GM18867 (cell line): Measurements from ENCODE around the gene ZSWIM6.

ENCODE experiments used
- ATAC-seq: cut with Tn5 transposase; IDR thresholded peaks from one replicate; pipeline ENCODE4 v1.9.1; 2021; ENCODE audit warnings: mild to moderate bottlenecking, moderate library complexity; ENCODE audit not compliant: unreplicated experiment

Gene ZSWIM6

DNA sequence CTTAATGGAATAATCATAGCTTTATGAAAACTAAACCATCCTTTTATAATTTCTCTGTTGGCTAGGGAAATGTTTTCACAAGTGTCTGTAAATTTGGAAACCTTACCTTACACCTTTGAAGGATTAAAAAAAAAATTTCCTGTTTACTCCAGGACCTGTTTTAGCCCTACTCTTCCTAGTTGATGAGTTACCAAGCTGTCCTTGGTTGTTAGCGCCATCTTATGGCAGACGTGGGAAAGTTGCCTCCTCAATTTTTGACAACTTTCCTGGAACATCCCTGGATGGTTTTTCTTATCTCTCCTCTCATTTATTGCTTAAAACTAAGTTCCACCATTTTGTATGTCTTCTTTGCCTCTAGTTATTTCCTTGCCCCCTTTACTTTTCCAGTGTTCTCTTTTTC is 25.7 kb downstream of the ZSWIM6 start:
- no peak for ATAC-seq

DNA sequence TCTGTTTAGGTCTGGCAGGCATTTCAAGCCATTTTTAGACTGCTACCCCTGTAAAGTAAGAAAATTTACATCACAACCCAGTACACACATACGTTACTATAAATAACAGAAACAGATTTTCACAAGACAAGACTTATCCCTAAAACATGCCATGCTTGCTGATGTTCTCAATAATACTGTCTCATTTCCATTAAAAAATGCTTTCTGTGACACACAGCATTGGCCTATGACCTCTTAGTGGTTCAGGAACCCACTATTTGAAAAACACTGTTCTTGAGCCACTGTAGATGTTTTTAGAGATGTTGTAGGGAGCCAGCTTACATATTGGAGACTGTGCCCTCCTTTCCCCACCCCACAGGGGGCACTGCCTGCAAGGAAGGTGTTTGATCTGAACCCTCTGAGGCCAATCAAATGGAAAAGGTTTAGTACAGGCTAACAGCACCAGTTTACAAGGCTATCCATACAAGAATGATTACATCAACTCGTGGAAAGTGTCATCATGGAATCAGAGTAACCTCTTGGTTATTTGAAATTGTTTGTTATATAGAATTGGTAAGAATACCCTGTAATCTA is 30.8 kb downstream of the ZSWIM6 start:
- no peak for ATAC-seq

- no peak for ATAC-seq
Observed at GRCh38 chr5:61363401-61364114, 31.5 kb downstream of the ZSWIM6 start.

- ATAC-seq, result no peak
Observed at GRCh38 chr5:61366497-61367240, 34.6 kb downstream of the ZSWIM6 start.

- ATAC-seq, result no peak
Observed at GRCh38 chr5:61370506-61370905, 38.4 kb downstream of the ZSWIM6 start.

DNA sequence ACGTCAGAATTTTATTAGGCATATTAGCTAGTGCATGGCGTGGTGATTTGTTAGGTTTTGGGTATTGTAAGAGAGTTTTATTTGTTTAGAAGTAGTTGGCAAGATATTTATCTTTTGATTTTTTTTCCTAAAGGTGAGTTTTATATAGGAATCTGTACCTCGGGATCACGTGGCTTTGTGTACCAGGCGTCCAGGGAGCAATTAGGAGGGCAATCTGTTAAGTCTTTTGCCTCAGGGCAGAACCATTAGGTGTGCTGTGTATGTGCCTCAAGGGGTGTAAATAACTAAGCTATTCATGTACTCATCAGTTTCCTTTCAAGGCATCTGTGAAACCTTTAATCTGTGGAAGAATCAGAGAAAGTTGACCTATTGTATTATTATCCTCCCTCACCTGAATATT is 39.4 kb downstream of the ZSWIM6 start:
- ATAC-seq, result no peak

GRCh38 chr5:61379677-61380076 is 47.6 kb downstream of the ZSWIM6 start:
- no peak for ATAC-seq

- ATAC-seq, result no peak
Observed at GRCh38 chr5:61381968-61382367, 49.9 kb downstream of the ZSWIM6 start.

DNA sequence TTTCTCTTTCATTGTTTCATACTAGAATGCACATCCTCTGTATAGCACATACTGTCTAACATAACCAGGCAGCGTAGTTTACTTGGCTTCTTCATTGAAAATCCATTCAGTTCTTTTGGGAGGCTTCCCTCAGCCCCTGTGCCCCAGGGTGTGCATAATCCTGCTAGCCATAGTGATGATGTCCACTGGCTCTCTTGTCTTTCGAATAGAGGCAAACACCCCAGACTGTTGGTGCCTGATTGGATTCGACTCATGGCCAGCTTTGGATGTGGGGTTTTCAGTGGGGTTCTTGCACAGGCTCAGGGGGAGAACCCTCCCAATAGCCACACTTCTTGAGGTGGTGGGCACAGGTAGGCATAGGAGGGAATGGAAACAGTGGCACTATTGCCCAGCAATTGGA is 53.6 kb downstream of the ZSWIM6 start:
- ATAC-seq, result no peak

DNA sequence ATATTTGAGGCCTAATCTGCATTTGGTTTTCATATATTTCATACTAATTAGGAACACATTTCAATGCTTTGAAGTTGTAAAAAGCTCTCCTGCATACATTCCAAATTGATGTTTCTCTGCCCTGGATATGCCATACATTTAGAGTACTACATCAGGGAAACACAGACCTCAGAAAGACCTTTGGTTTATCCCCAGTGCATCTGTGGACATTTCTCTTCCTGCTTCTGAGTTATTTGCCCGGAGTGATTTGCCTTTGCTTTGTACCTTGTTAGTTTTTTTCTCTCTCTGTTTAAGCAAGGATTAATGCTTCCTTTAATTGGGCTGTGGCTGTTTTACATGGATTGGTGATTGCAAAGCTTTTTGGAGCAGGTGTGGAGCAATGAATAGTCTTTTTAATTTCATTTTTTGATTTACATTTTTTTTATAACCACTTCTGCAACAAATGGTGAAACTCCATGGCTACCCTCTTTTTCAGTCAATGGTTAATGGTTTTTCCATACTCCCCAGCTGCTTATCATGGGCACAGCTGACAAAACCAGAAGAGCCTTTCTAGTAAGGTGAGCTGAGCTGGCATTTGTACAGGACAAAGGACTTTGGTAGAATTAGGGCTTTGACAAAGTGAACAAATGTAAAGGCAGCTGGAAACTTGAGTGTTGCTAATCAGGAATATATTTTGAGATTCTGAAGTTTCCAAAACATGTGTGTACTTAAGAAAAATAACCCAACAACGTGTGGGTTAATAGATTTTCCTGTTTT is 54.2 kb downstream of the ZSWIM6 start:
- no peak for ATAC-seq

DNA sequence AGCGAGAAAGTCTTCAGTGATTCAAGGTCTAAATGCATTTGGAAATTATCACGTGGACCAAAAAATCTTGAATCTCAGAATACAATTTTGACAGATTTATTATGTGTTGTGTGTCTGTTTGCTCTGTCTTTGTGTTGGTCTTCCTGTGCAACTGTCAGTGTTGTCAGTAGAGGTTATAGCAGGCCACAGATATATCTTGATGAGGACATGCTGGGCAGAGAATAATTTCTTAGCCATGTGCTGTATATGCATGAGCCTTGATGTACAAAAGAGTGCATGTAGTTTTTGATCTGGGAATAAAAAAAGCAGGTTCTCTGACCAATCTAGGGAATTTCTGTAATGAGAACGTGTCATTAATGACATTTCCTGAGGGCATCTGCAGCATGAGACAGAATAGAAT is 57.6 kb downstream of the ZSWIM6 start:
- no peak for ATAC-seq

- no peak for ATAC-seq
Observed at GRCh38 chr5:61394078-61394704, 62.1 kb downstream of the ZSWIM6 start.

DNA sequence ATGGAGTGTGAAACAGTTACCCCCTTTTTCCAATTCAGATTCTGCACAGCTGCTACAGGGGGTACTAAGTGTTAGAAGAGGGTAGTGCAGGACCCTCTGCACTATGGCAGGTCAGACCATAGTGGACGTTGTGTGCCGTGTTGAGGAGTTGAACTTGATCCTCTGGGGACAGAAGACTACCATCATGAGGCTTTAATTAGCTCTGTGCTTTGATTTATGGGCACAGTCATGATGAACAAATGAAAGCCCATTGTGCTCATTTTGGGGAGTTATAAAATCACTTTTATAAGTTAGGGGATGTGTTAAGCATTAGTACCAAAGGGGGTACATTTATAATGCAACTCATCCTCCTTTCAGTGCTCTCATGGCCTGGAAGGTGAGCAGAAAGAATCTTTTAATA is 62.7 kb downstream of the ZSWIM6 start:
- no peak for ATAC-seq

GRCh38 chr5:61397238-61397637 is 65.2 kb downstream of the ZSWIM6 start:
- no peak for ATAC-seq

- no peak for ATAC-seq
Observed at GRCh38 chr5:61397937-61398336, 65.9 kb downstream of the ZSWIM6 start.

DNA sequence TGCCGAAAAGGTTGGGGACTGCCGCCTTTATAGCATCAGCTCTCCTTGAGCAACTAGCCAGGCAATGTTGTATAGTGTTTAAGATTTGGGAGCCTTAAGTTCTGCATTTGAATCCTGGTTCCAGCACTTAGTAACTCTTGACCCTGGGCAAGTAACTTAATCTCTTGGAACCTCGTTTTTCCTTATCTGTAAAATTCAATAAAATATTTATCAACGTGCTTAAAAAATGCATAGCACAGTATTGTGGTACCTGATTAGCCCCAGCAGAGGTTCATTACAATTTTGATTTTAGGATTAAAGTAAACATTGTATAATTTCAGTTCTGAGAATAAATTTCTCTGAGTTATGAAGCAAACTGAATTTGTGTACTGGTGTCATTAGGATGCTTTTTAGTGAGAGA is 66.4 kb downstream of the ZSWIM6 start:
- ATAC-seq, result no peak

- ATAC-seq, result no peak
Observed at GRCh38 chr5:61399679-61400078, 67.6 kb downstream of the ZSWIM6 start.

DNA sequence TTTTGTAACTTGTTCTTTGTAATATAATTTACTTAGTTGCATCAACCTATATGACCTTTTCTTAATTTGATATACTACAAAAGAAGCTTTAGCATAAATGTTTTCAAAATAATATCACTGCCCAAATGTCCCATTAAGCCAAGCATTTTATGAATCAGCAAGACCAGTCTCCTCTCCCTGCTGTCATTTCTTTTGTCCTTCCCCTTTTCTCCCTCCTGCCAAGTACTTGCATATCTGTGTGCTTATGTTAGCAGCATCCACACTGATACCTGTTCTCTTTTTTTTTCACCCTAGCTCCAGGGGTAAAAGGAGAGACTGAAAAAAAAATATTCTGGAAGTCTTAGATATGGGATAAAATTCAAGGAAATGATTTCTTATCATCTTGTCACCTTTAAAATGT is 69.7 kb downstream of the ZSWIM6 start:
- ATAC-seq, result no peak

DNA sequence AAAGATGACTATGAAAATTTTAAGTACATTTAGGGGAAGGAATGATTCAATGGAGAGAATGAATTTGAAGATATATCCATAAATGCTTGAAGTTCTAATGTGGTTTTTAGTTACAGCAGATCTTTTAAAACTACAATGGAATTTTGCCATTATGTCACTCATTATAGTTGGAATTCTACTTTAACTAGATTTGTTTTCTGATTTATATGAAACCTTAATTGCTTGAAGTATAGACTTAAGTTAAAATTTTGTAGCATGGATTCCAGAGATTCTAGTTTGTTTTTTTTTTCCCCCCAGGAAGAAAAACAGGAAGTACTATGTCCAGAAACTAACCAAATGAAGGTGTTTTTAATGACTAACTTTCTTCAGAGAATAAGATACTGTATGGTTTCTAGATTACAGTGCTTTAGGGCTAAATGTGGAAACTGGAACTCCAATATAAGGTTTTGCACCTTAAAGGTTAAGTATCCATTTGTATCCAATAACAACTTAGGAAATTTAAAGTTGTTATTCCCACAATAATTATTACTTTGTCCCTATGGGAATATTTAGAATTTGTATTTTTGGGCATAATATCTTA is 70.3 kb downstream of the ZSWIM6 start:
- no peak for ATAC-seq

- ATAC-seq, result no peak
Observed at GRCh38 chr5:61402970-61403900, 71.2 kb downstream of the ZSWIM6 start.
